GM19397 (cell line): ENCODE data around the gene DMRTA2.

Experiments used
- ATAC-seq: cut with Tn5 transposase; IDR thresholded peaks from one replicate; pipeline ENCODE4 v1.9.1; 2021; ENCODE audit warnings: mild to moderate bottlenecking, moderate library complexity; ENCODE audit not compliant: unreplicated experiment

Gene DMRTA2

DNA sequence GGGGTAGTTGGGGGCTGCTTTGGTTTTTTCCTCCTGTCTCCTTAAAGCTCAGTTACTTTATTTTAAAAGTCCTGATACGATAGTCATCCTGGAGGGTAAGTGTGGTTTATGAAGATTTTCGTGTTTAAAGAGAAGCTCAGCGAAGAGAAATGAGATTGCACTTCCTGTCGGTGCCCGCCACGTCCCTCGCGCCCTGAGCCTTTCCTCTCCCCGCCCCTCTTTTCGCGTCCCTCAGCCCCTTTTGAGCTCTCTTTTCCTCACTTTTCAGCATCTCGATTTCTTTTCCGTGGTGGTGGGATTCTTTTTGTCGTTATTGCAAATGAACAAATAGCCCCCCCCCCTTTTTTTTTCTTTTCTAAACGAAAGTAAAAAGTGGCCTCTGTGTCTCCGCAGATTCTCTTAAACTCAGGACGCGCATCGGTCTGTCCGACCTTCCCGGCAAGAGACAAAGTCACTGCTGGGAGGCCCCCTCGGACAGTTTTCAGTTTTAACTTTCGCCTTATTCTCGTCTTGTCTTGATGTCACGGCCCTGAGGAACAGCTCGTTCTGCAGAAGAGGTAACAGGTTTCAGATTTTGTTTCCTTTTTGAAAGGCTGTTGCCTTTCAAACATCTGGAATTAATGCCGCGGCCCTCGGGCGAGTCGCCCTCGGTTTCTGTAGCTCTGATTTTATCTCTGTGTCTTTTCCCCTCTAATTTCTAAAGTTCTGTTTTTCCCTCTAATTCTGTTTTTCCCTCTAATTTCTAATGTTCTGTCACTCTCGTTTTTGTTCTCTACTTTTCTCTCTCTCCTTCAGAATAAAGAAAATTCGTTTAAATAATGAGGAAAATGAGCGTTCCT is 1.0 kb upstream of the DMRTA2 start:
- no peak for ATAC-seq

DNA sequence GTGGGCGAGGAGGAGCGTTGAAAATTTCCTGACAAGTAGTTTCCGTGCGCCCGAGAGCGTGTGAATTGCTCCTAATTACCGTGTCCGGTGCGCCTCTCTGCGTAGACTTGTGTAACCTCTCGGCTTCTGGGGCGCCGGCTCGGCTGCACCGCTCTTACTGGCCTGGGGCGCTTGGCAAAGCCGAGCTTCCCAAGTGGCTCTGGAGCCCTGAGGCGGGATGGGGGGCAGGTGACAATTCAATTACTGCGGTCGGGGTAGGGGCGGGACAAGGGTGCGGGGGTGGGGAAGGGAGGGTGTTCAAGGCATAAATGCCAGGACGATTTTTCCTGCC is 392 bp upstream of the DMRTA2 start:
- ATAC-seq = no peak

DNA sequence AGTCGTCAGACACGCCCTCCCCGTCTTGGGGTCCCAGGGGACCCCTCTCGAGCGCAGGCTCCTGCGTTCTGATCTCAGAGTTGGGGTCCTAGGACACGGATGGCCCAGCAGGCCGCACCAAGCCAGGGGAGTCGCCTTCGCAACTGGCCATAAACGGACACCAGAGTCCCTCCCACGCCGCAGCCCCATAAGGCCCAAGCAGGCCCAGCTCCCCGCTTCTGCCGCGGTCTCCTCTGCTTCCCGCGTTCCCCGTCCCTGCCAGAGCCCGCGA is 633 bp downstream of the DMRTA2 start:
- ATAC-seq = no peak

DNA sequence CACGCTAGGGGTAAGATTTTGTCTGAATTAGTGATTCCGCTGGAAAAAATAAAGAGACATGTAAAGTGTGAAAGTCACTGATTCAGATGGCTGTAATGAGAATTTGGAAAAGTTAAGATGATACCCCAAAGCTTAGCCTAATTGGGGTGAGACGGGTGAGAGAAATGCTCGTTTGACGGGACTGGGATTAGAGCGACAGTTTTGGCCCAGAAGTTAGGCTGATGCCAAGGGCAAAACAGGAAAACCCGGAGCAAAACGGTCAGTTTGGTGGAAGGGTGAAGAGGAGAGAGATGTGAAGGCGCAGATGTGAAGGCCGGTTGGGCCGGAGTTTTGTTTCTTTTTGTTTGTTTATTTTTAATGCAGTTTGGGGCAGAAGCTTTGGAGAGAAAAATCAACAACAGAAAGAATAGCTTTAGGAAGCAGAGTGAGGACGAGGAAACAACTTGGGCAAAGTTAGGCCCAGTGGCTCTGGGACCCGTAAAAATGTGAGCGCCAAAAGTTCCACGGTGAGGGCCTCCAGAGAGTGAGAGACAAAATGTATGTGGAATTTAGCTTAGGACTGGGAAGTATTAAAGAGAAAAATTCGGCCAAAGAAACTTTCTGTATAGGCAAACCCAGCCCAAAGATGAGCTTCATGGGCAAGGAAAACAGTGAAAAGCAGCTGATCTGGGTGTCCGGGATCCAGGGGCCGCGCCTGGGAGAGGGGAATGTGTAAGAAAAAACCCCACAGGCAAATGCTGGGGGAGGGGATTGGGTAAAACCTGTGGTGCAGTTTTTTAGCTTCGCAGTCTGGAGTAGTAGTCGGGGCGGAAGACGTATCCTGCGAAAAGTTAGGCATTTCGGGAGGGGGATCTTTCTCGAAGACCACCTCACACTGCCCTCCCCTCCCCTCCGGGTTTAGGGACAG is 1.2 kb downstream of the DMRTA2 start:
- no peak for ATAC-seq

DNA sequence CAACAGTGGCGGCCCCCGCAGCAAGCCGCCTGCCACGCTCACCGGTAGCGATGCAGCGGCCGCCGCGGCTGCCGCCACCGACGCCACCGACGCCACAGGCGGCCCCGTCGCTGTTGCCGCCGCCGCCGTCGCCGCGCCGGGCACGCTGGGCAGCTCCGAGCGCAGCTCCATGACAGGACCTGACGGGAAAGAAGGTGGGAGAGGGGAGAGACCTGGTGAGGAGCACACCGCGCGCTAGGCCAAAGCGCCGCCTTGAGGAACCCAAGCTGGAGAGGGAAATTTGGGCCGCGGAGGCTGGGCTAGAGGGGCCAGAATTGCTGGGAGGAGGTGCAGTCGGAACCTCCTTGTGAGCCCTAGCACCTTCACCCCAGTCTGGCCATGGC is 1.9 kb downstream of the DMRTA2 start:
- ATAC-seq = no peak

DNA sequence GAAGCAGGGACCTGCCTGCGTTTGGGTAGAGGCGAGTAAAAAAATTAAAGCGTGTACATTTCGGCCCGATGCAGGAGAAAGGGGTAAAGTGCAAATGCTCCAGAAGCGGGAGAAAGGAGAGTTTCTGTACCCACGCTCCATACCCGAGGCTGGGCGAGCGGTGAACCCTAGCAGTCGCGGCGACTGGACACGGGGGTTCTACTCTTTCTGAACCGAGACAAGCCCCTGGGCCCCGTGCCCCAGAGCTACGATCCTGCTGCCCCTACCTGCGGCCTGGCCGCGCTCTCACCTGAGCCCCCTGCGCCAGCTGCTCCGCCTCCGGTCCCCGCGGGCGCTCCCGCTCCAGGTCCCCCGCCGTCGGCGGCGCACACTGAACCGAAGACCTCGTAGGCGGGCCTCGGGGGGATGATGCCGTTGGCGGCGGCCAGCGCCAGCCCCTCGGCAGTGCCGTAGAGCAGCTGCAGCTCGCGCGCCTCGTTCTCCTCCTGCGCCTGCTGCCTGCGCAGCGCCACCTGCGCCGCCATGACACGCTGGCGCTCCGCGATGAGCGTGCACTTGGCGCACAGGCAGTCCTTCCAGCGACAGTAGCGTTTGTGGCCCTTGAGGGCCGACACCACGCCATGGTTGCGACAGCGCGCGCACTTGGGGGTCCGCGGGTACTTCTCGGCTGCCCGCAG is 2.4 kb downstream of the DMRTA2 start:
- no peak for ATAC-seq

DNA sequence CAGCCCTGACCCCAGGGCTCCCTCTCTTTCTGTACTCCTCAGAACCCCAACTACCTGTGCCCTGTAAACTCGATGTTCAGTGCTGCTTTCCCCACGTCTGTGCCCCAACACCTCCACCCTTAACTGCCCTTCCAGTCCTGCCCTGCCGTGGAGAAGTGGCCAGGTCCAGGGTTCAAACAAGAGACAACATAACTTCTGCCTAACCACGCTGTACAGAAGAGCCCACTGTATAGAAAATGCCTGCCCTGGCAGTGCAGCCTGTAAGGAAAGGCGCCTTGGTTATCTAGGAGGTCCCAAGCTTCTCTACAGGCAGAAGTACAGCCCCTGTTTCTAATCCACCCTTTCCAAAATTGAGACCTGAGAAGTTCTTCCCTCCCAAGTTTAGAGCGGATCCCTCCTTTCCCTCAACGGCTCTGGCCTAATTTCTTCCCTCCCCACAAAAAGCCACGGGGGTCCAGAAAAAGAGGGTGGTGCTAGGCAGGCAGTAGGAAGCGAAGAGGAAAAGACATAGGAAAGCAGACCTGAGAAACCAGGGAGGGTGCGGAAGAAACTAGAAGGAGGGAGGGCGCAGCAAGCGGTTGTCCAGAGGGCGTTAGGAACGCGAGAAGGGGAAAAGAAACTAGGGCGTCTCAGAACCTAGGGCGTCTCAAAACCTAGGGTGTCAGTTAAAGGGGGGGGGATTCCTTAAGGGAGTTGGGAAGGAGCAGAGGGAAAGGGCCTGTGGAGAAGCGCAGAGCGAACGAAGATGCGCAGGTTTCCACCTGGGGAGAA is 3.2 kb downstream of the DMRTA2 start:
- no peak for ATAC-seq

- ATAC-seq = no peak
Observed at GRCh38 chr1:50419192-50419906, 3.9 kb downstream of the DMRTA2 start.

DNA sequence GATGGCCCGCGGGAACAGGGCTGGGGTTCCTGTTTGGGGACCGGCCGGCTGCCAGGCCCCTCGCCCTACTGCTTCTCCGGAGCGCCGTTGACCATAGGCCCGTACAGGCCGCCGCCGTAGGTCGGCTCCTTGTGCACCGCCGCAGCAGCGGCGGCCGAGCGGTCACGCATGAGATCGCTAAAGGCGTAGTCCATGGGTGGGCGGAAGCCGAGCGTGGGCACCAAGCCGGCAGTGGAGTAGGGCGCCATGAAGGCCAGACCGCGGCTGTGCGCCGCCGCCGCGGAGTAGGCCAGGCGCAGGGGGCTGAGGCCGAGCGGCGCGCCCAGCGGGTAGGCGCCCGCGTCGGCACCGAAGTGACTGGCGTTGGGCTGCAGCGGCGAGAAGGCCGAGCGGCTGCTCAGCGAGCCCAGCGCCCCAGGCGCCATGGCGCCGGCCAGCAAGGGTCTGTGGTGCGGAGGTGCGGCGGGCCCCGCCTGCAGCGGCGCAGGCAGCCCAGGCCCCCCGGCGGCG is 4.6 kb downstream of the DMRTA2 start:
- no peak for ATAC-seq

DNA sequence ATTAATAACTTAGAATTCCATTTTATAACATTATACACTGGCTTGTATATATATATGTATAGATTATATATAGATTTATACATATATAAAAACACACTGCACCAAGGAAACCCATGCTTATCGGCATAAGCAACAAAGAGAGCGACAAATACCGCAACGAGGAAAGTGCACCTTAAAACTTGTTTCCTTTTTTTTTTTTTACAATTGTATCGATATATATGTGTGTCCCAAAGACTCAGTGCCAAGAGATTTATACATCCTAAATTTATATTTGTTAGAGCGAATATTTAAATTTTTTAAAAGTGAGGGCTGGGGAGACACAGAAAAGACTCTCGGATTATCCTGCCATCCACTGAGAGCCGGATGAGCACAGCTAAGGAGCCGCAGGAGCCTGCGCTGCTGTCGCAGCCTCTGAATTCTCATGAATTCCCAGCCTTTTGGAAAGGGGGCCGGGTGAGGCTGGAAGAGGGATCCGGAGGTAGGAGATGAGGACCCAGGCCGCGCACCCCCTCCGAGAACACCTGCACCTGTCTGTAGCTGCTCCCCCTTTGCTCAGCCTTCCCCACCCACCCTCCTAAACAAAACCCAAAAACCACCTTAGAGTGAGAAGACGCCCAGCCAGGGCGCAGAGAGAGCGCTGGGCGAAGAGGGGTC is 5.2 kb downstream of the DMRTA2 start:
- ATAC-seq = no peak

DNA sequence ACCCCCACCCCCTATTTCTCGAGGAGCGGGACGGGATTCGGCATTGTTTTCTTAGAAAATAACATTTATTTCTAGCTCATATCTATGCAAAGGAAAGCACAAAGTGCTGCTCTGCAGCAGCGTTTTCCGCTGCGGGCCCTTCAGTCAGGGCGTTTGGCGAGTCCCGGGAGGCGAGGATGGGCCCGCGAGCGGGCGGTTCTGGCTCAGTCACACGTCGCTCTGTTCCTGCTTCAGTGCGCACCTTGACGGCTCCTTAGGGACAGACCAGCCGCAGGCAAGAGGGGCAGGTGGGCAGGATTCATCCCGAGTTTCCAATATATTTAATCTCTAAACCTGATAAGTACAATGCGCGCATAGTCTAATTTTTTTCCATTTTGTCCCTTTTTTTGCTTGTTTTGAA is 5.7 kb downstream of the DMRTA2 start:
- ATAC-seq = no peak

DNA sequence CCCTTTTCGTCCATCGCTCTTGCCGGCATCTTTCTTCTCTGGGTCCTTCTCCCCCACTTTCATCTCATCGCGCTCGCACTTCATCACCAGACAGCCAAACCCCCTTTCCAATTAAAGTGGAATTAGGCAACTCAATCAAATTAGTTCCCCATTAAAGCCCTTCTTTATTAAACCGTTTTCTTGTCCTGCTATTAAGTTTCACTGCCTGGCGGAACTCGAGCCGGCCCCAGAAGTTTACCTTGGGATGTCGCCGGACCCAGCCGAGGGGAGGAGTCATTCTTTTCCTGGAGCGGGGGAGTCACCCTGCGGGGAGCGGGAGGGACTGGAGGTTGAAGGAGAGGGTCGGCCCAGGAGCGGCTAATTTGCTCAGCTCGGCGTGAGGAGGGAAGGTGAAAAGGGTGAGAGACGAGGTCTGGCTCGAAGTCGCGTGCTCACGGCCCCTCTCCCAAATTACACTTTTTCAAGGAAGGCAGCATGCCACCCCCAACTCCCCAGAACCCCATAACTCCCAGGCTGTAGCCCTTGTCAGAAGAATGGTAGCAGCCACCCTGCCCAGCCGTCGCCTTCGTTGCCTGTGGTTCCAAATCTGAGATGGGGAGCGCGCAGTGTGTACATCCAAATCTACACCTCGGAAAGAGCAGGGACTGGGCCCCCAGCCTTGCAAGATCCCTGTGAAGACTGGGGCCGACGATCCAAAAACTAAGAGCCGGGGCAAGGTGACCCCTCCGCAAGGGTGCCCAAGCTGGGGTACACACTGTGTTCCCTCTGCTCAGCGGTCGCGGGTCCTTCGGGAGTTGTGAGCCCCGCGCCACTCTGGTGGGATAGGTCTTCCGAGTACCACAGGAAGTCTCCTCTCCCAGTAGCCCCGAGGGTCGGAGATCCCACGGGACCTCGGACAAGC is 6.4 kb downstream of the DMRTA2 start:
- no peak for ATAC-seq

- ATAC-seq = no peak
Observed at GRCh38 chr1:50416150-50416527, 7.1 kb downstream of the DMRTA2 start.

- ATAC-seq = no peak
Observed at GRCh38 chr1:50415235-50416149, 7.8 kb downstream of the DMRTA2 start.

- ATAC-seq = no peak
Observed at GRCh38 chr1:50414853-50415234, 8.4 kb downstream of the DMRTA2 start.

GRCh38 chr1:50412813-50413476 is 10.3 kb downstream of the DMRTA2 start:
- ATAC-seq = no peak

- ATAC-seq = no peak
Observed at GRCh38 chr1:50405814-50406213, 17.4 kb downstream of the DMRTA2 start.
